Measurements from ENCODE around the gene ARHGAP20. TPM values are rescaled to one million over a fixed set of nuclear protein-coding genes. Genes with fewer than 3 reads are reported as not detected.

The ARHGAP20 gene
- total RNA-seq, 2 donors from 2014 or later: 3.7 to 26.8 TPM

GRCh38 chr11:110654456-110654855, 57.8 kb downstream of the ARHGAP20 start:
- H3K36me3 ChIP-seq: no peaks in the 10 kb centered on the region
- WGBS: 81% methylated on average over 3 of the region's 3 CpGs
- H3K27me3 ChIP-seq (replicated peaks; ENCODE audit: insufficient read depth): no peaks in the 10 kb centered on the region
- H3K9me3 ChIP-seq: no peaks in the 10 kb centered on the region
- H3K27ac ChIP-seq: no peak overlapping the region
- H3K4me3 ChIP-seq: no peak overlapping the region
- intact Hi-C loops (cut with DNase I): no loop called here
- no peak for DNase-seq (ENCODE audit: low spot score)
- H3K4me1 ChIP-seq (replicated peaks): no peaks in the 10 kb centered on the region
- TF ChIP-seq POLR2AphosphoS5 (IDR thresholded peaks at IDR 0.05) (no peak), POLR2A (IDR thresholded peaks at IDR 0.05) (no peak), CTCF (IDR thresholded peaks at IDR 0.05) (no peak)

DNA sequence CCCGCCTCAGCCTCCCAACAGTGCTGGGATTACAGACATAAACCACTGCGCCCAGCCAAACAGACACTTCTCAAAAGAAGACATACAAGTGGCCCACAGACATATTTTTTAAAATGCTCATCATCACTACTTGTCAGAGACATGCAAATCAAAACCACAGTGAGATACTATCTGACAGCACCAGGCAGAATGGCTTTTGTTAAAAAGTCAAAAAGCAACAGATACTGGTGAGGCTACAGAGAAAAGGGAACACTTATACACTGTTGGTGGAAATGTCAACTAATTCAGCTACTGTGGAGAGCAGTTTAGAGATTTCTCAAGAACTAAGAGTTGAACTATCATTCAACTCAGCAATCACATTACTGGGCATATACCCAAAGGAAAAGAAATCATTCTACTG, 67.0 kb downstream of the ARHGAP20 start:
- WGBS: 98% methylated on average over 2 of the region's 2 CpGs
- no peaks in the 10 kb centered on the region for H3K36me3 ChIP-seq
- H3K27me3 ChIP-seq (replicated peaks; ENCODE audit: insufficient read depth): no peaks in the 10 kb centered on the region
- intact Hi-C loops (cut with DNase I): no loop called here
- DNase-seq (ENCODE audit: low spot score): no peak
- no peaks in the 10 kb centered on the region for H3K4me1 ChIP-seq (replicated peaks)
- no peaks in the 10 kb centered on the region for H3K9me3 ChIP-seq
- TF ChIP-seq CTCF (IDR thresholded peaks at IDR 0.05): no peak
- no peak for TF ChIP-seq POLR2AphosphoS5 (IDR thresholded peaks at IDR 0.05)
- TF ChIP-seq POLR2A (IDR thresholded peaks at IDR 0.05): no peak
- no peak overlapping the region for H3K27ac ChIP-seq
- H3K4me3 ChIP-seq: no peak overlapping the region

DNA sequence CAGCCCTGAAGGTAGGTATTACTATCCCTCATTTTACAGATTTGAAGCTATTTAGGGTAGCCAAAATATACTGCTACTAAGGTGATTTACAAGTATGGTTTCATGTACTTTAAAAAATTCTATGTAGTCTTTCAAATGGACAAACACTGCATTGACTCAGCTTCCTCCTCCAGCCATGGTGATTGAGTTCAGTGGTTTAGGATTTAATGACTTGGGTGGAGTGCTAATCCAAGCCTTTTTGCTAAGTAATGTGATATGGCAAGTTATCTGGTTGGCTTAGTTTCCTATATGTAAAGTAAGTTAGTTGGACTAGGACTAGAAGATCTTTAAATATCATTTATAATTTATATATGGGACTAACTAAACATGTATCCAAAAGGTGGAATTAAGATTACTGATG, 77.9 kb downstream of the ARHGAP20 start:
- intact Hi-C loops (cut with DNase I): no loop called here
- no peak overlapping the region for H3K27ac ChIP-seq
- no peaks in the 10 kb centered on the region for H3K9me3 ChIP-seq
- no peaks in the 10 kb centered on the region for H3K36me3 ChIP-seq
- no peak overlapping the region for H3K4me3 ChIP-seq
- no peak for TF ChIP-seq CTCF (IDR thresholded peaks at IDR 0.05)
- no peak for TF ChIP-seq POLR2AphosphoS5 (IDR thresholded peaks at IDR 0.05)
- TF ChIP-seq POLR2A (IDR thresholded peaks at IDR 0.05): no peak
- DNase-seq (ENCODE audit: low spot score): no peak
- no peaks in the 10 kb centered on the region for H3K27me3 ChIP-seq (replicated peaks; ENCODE audit: insufficient read depth)
- no peaks in the 10 kb centered on the region for H3K4me1 ChIP-seq (replicated peaks)

DNA sequence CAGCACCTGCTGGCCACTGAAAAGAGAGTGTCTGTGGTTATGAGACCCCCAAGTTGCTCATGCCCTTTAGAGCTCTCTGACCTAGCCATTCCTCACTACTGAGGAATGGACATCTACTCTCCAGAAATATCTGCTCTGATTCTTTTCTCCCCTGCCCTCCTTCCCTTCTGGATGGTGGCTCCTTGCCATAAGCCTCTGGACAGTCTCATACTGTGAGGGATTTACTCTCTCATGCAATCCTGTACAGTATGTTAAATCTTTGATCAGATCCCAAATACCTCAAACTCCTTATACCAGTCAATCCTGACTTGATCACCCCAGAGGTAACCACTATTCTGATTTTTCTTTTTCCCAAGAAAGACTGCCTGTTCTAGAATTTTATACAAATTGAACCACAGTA, 80.7 kb downstream of the ARHGAP20 start:
- Histone ChIP-seq H3K27ac (no peak overlapping the region), H3K36me3 (no peaks in the 10 kb centered on the region), H3K4me3 (no peak overlapping the region), H3K27me3 (replicated peaks; ENCODE audit: insufficient read depth) (no peaks in the 10 kb centered on the region), H3K4me1 (replicated peaks) (no peaks in the 10 kb centered on the region), H3K9me3 (no peaks in the 10 kb centered on the region)
- intact Hi-C loops (cut with DNase I): no loop called here
- no peak for DNase-seq (ENCODE audit: low spot score)
- no peak for TF ChIP-seq POLR2A (IDR thresholded peaks at IDR 0.05)
- TF ChIP-seq CTCF (IDR thresholded peaks at IDR 0.05): no peak
- TF ChIP-seq POLR2AphosphoS5 (IDR thresholded peaks at IDR 0.05): no peak

DNA sequence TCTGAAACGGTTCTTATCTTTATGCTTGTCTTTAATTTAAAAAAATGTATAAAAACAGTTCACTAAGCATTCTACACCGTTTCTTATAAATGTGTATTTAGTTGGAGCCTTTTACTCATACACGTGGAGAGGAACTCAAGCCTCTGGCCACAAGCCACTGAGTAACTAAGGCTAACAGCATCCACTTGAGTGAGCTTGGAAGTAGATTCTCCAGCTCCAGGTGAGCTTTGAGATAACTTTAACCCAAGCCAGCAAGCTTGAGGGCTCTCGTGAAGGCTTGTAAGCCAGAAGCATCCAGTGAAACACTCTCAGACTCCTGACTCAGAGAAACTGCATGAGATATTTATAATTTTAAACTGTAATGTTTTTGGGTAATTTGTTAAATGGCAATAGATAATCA, 82.6 kb downstream of the ARHGAP20 start:
- Histone ChIP-seq H3K27me3 (replicated peaks; ENCODE audit: insufficient read depth) (no peaks in the 10 kb centered on the region), H3K27ac (no peak overlapping the region), H3K36me3 (no peaks in the 10 kb centered on the region), H3K4me3 (no peak overlapping the region), H3K4me1 (replicated peaks) (no peaks in the 10 kb centered on the region), H3K9me3 (no peaks in the 10 kb centered on the region)
- TF ChIP-seq POLR2AphosphoS5 (IDR thresholded peaks at IDR 0.05) (no peak), CTCF (IDR thresholded peaks at IDR 0.05) (no peak), POLR2A (IDR thresholded peaks at IDR 0.05) (no peak)
- intact Hi-C loops (cut with DNase I): no loop called here
- WGBS: 50% methylated on average over 4 of the region's 4 CpGs
- no peak for DNase-seq (ENCODE audit: low spot score)

All from prostate gland (tissue), 2 donors.